Measurements from ENCODE around the gene PRMT9. TPM values are rescaled to one million over a fixed set of nuclear protein-coding genes. Genes with fewer than 3 reads are reported as not detected.

PRMT9 gene
- total RNA-seq, 1 experiment from 2014 or later, result 10.5 TPM

DNA sequence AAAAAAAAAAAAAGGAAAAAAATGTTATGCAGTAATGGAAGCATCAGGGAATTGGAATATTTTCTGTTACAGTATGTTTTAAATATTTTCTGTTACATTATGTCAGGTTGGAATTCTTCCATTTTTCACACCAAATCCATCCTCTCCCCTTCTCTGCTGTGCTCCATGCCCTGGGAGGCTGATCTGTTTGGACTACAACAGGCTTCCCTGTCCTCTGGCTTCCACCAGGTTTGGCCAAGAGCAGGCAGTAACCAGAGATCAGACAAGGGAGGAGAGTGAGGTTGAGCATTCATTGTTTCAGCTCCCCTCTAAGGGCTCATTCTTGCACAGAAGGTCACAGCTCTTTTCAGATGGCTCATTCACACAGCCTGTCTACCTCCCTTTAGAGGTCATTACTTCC is 78.5 kb downstream of the PRMT9 start:
- no peak overlapping the region for H2BK20ac ChIP-seq (ENCODE audit: low read depth, low read length, poor library complexity, severe bottlenecking)
- H2AFZ ChIP-seq (ENCODE audit: low read length), result no peak overlapping the region
- TF ChIP-seq CTCF (conservative IDR thresholded peaks at IDR 0.05), result no peak
- H3K27me3 ChIP-seq (ENCODE audit: insufficient read depth, low read length), result no peaks in the 10 kb centered on the region
- H3K14ac ChIP-seq (ENCODE audit: insufficient read depth, low read length), result no peak overlapping the region
- H4K20me1 ChIP-seq (ENCODE audit: control insufficient read depth, insufficient read depth, insufficient read length), result no peaks in the 10 kb centered on the region
- no peaks in the 10 kb centered on the region for H3K4me1 ChIP-seq (ENCODE audit: insufficient read depth, low read length)
- H3K4me2 ChIP-seq (ENCODE audit: insufficient read depth, insufficient read length, low read length), result no peak overlapping the region
- no peak overlapping the region for H3K4ac ChIP-seq (ENCODE audit: low read depth, low read length)
- no peak for DNase-seq
- H4K91ac ChIP-seq (ENCODE audit: insufficient read length, low read depth, low read length), result no peak overlapping the region
- no peak overlapping the region for H2BK15ac ChIP-seq (ENCODE audit: low read depth, low read length)
- Mint-ChIP-seq H3K9me3 (no peaks in the 10 kb centered on the region), H3K4me3 (no peak overlapping the region), H3K36me3 (ENCODE audit: insufficient read depth in 1 of 3, low read depth in 3 of 3) (no peaks in the 10 kb centered on the region), H3K4me1 (no peaks in the 10 kb centered on the region; a peak in 1 of 4 replicates), H3K27ac (no peak overlapping the region), H3K27me3 (ENCODE audit: low read depth) (no peaks in the 10 kb centered on the region; the same call in none of the 2 replicates)
- H2BK5ac ChIP-seq (ENCODE audit: insufficient read length, low read length), result no peak overlapping the region
- H4K5ac ChIP-seq (ENCODE audit: insufficient read length, low read depth, low read length), result no peak overlapping the region
- H3K79me2 ChIP-seq (ENCODE audit: insufficient read depth, low read length), result no peaks in the 10 kb centered on the region
- H3K79me1 ChIP-seq (ENCODE audit: insufficient read depth, low read depth, low read length, poor library complexity, severe bottlenecking), result no peaks in the 10 kb centered on the region
- no peak overlapping the region for H3K9ac ChIP-seq (ENCODE audit: extremely low read depth, insufficient read length, low read length)
- H3T11ph ChIP-seq (ENCODE audit: low read length), result no peak overlapping the region
- H3K9me3 ChIP-seq (ENCODE audit: control insufficient read depth, low read depth, low read length), result no peaks in the 10 kb centered on the region
- H2BK12ac ChIP-seq (ENCODE audit: insufficient read length, low read depth, low read length), result no peak overlapping the region
- no peak overlapping the region for H3K18ac ChIP-seq (ENCODE audit: insufficient read length, low read depth, low read length)
- no peak overlapping the region for H4K8ac ChIP-seq (replicated peaks; ENCODE audit: insufficient read length, low read depth, low read length)
- no peak overlapping the region for H3K56ac ChIP-seq (ENCODE audit: insufficient read length, low read depth, low read length)
- H2AK5ac ChIP-seq (ENCODE audit: insufficient read length, low read length), result no peak overlapping the region
- no peak overlapping the region for H2BK120ac ChIP-seq (ENCODE audit: low read depth, low read length, poor library complexity, severe bottlenecking)
- H3K23me2 ChIP-seq (ENCODE audit: insufficient read length, low read depth, low read length, poor library complexity, severe bottlenecking), result no peaks in the 10 kb centered on the region
- H3K23ac ChIP-seq (ENCODE audit: insufficient read length, low read depth, low read length), result no peak overlapping the region
- no peak overlapping the region for H3K27ac ChIP-seq (ENCODE audit: insufficient read length, low read depth, low read length)

Measured in H9 (cell line).